ENCODE results near the gene CLOCK.

DNA sequence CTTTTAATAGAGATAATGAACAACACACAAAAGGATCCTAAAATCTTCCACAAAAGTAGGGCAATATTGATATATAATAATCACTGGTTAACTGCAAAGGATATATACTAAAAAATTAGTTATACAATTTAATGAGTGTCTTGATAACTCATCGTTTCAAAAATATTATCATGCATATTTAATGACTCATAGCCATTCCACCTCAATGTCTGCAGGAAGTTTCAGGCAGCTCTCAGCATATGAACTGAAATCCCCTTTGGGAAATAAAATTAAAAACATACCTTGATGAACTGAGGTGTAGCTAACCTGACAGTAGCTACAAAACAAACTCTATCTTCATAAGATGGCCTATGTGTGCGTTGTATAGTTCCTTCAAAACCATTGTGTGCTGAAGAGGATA, 88.1 kb downstream of the CLOCK start:
- TF ChIP-seq POLR2AphosphoS5 (IDR thresholded peaks at IDR 0.05; ENCODE audit: low read depth, low read length) (no peak), POLR2A (IDR thresholded peaks at IDR 0.05; ENCODE audit: low read depth, low read length) (no peak), TAF1 (IDR thresholded peaks at IDR 0.05; ENCODE audit: borderline replicate concordance, low read depth, low read length) (no peak)
